Measurements from ENCODE around the gene LRRC4C. TPM values are rescaled to one million over a fixed set of nuclear protein-coding genes. Genes with fewer than 3 reads are reported as not detected.

Gene LRRC4C
- total and polyA plus RNA-seq, 2 donors (not counting 3 experiments of a cell fraction or from before 2014, with no cell fraction given): not detected

GRCh38 chr11:40160418-40160817 is 1299.0 kb downstream of the LRRC4C start:
- Histone ChIP-seq H3K9ac (replicated peaks; ENCODE audit: extremely low read depth, insufficient read depth, low read length) (no peak overlapping the region), H3K27me3 (ENCODE audit: control insufficient read depth in 2 of 2, insufficient read depth in 2 of 2, low read length in 2 of 2) (no peaks in the 10 kb centered on the region), H3K9me1 (replicated peaks; ENCODE audit: control insufficient read depth, extremely low read depth, insufficient read depth, low read length) (no peaks in the 10 kb centered on the region), H3K4me2 (ENCODE audit: insufficient read depth, low read length) (no peak overlapping the region), H3K4me3 (replicated peaks in 1 of 3; ENCODE audit: insufficient read depth in 1 of 3, low read depth in 1 of 3, low read length in 3 of 3) (no peak overlapping the region), H2AFZ (ENCODE audit: low read depth, low read length) (no peak overlapping the region), H3K9me3 (replicated peaks; ENCODE audit: control insufficient read depth, insufficient read depth, low read length) (no peaks in the 10 kb centered on the region), H3K79me2 (ENCODE audit: control insufficient read depth, insufficient read depth, low read length) (no peaks in the 10 kb centered on the region), H3K4me1 (ENCODE audit: control insufficient read depth, extremely low read depth, insufficient read depth, low read length) (no peaks in the 10 kb centered on the region), H3K27ac (ENCODE audit: insufficient read depth, low read depth, low read length) (no peak overlapping the region), H4K20me1 (replicated peaks; ENCODE audit: control insufficient read depth, extremely low read depth, insufficient read depth, low read length) (no peaks in the 10 kb centered on the region), H3K36me3 (ENCODE audit: control insufficient read depth in 2 of 2, extremely low read depth in 1 of 2, insufficient read depth in 2 of 2, low read length in 2 of 2) (no peaks in the 10 kb centered on the region)
- ChIA-PET CTCF (no interaction called here), POLR2A (no interaction called here)
- FAIRE-seq (no peak), DNase-seq (ENCODE audit: low read depth, low spot score) (no peak)
- TF ChIP-seq POLR2A (IDR thresholded peaks at IDR 0.05; ENCODE audit: low read depth, low read length): no peak
- TF ChIP-seq MYC (IDR thresholded peaks at IDR 0.05; ENCODE audit: low read depth, low read length): no peak
- intact Hi-C loops (cut with micrococcal nuclease) (no loop called here), dilution Hi-C loops (cut with MboI; ENCODE audit: extremely low pct_ligation_motif_present, low sequenced_read_pairs) (no loop called here)
- BruUV-seq (replicated peaks): no TSS peak

GRCh38 chr11:40149721-40150120 is 1309.7 kb downstream of the LRRC4C start:
- no peak for DNase-seq (ENCODE audit: low read depth, low spot score)
- H3K9me1 ChIP-seq (replicated peaks; ENCODE audit: control insufficient read depth, extremely low read depth, insufficient read depth, low read length): no peaks in the 10 kb centered on the region
- dilution Hi-C loops (cut with MboI; ENCODE audit: extremely low pct_ligation_motif_present, low sequenced_read_pairs) (no loop called here), intact Hi-C loops (cut with micrococcal nuclease) (no loop called here)
- ChIA-PET CTCF (no interaction called here), POLR2A (no interaction called here)
- H3K27ac ChIP-seq (ENCODE audit: insufficient read depth, low read depth, low read length): no peak overlapping the region
- no peaks in the 10 kb centered on the region for H3K79me2 ChIP-seq (ENCODE audit: control insufficient read depth, insufficient read depth, low read length)
- H2AFZ ChIP-seq (ENCODE audit: low read depth, low read length): no peak overlapping the region
- H3K27me3 ChIP-seq (ENCODE audit: control insufficient read depth in 2 of 2, insufficient read depth in 2 of 2, low read length in 2 of 2): no peaks in the 10 kb centered on the region
- H3K4me1 ChIP-seq (ENCODE audit: control insufficient read depth, extremely low read depth, insufficient read depth, low read length): no peaks in the 10 kb centered on the region
- no peak overlapping the region for H3K9ac ChIP-seq (replicated peaks; ENCODE audit: extremely low read depth, insufficient read depth, low read length)
- no peak overlapping the region for H3K4me3 ChIP-seq (replicated peaks in 1 of 3; ENCODE audit: insufficient read depth in 1 of 3, low read depth in 1 of 3, low read length in 3 of 3)
- no peaks in the 10 kb centered on the region for H3K36me3 ChIP-seq (ENCODE audit: control insufficient read depth in 2 of 2, extremely low read depth in 1 of 2, insufficient read depth in 2 of 2, low read length in 2 of 2)
- no TSS peak for BruUV-seq (replicated peaks)
- no peaks in the 10 kb centered on the region for H3K9me3 ChIP-seq (replicated peaks; ENCODE audit: control insufficient read depth, insufficient read depth, low read length)
- no peak for FAIRE-seq
- no peak overlapping the region for H3K4me2 ChIP-seq (ENCODE audit: insufficient read depth, low read length)
- H4K20me1 ChIP-seq (replicated peaks; ENCODE audit: control insufficient read depth, extremely low read depth, insufficient read depth, low read length): no peaks in the 10 kb centered on the region
- TF ChIP-seq GATA2 (IDR thresholded peaks at IDR 0.05; ENCODE audit: insufficient read depth, insufficient read length, low read depth, low read length) (no peak), POLR2AphosphoS5 (IDR thresholded peaks at IDR 0.05; ENCODE audit: insufficient read depth, low read depth, low read length) (no peak), EZH2 (IDR thresholded peaks at IDR 0.05; ENCODE audit: borderline replicate concordance, low read depth, low read length, severe bottlenecking) (no peak), CTCF (IDR thresholded peaks at IDR 0.05; ENCODE audit: extremely low read depth in 1 of 2, insufficient read depth in 1 of 2, low read depth in 1 of 2, low read length in 2 of 2) (no peak), FOS (IDR thresholded peaks at IDR 0.05; ENCODE audit: borderline replicate concordance, insufficient read depth, low read length) (no peak), MAX (IDR thresholded peaks at IDR 0.05; ENCODE audit: insufficient read depth, insufficient read length) (no peak), JUN (IDR thresholded peaks at IDR 0.05; ENCODE audit: borderline replicate concordance, insufficient read depth, insufficient read length, low read depth) (no peak), MYC (IDR thresholded peaks at IDR 0.05; ENCODE audit: low read depth, low read length) (no peak), POLR2A (IDR thresholded peaks at IDR 0.05; ENCODE audit: low read depth, low read length) (no peak)

Measured in endothelial cell of umbilical vein (primary cell).